Lower leg skin (tissue), 3 donors: ENCODE results near the gene S100A9.

Source experiments
- CTCF ChIP-seq, 3 donors: fragments of 450-650 bp; IDR thresholded peaks; one replicate each; pipeline ENCODE4 v1.5.1; 2016; ENCODE audit warnings: antibody characterized with exemption in 3 of 3, mild to moderate bottlenecking in 3 of 3, moderate library complexity in 2 of 3
- POLR2A ChIP-seq, 2 donors: fragments of 450-650 bp; IDR thresholded peaks; one replicate each; pipeline ENCODE4 v1.6.1; 2016 to 2017; ENCODE audit warnings: antibody characterized with exemption in 2 of 2, mild to moderate bottlenecking in 1 of 2, moderate library complexity in 1 of 2

DNA sequence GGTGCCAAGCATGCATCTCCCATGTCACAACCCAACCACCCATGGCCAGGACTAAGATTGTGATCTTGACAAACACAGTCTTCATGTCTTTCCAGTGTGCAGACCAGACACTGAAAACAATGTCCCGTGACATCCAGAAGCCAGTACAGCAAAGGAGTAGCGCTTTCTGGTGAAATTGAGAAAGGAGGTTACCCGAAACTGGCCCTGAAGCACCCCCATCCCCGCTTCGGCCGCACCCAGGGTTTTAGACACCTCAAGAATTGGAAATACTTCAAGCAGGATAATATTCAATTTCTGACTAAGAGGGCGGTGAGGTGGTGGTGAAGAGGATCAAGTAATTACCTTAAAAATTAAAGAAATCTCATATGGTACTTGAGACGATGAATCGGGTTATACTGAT is 43.8 kb downstream of the S100A9 start:
- TF ChIP-seq CTCF (IDR thresholded peaks at IDR 0.05) (no peak), POLR2A (IDR thresholded peaks at IDR 0.05) (no peak)
